Stimulated activated CD4-positive, alpha-beta T cell treated with anti-CD3 and anti-CD28 coated beads, Interleukin-2, amount 100 ng/mL, for 24 hours (primary cell): ENCODE measurements around the gene RNASEL.

Experiments
- DNase-seq, 2 donors: peaks; one replicate each; pipeline ENCODE4 v3.0.0-alpha.2; 2020

Gene RNASEL

DNA sequence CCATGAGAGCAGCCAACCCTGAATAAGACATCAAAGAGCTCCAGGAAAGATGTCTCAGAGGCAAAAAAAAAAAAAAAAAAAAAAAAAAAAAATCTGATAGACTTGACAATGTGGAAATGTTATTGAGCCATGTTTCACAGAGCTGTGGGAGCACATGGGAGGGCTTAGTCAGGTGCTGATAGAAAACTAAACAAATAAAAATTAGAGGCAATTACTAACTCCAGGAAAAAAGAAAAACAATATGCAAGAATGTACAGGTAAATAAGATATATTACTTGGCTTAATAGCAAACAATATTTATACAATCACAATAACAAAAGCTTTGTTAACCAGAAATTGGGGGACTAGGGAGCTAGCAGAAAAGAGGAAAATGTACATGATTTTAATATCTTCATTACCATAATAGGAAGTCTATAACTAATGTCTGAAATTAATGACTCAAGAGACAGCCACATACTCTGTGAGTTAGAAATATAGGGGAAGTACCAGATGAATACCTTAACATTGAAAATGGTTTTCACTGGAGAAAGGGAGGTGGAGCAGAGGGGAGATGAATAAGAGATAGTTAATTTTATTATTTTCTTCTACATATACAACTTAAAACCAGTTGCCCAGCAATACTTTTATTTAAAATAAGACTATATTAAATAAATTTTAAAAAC is 32.0 kb upstream of the RNASEL start:
- DNase-seq: no peak

- DNase-seq: no peak
These were observed 28.8 kb upstream of the RNASEL start for GRCh38 chr1:182617734-182618351.

GRCh38 chr1:182617014-182617429 is 28.0 kb upstream of the RNASEL start:
- DNase-seq: no peak

DNA sequence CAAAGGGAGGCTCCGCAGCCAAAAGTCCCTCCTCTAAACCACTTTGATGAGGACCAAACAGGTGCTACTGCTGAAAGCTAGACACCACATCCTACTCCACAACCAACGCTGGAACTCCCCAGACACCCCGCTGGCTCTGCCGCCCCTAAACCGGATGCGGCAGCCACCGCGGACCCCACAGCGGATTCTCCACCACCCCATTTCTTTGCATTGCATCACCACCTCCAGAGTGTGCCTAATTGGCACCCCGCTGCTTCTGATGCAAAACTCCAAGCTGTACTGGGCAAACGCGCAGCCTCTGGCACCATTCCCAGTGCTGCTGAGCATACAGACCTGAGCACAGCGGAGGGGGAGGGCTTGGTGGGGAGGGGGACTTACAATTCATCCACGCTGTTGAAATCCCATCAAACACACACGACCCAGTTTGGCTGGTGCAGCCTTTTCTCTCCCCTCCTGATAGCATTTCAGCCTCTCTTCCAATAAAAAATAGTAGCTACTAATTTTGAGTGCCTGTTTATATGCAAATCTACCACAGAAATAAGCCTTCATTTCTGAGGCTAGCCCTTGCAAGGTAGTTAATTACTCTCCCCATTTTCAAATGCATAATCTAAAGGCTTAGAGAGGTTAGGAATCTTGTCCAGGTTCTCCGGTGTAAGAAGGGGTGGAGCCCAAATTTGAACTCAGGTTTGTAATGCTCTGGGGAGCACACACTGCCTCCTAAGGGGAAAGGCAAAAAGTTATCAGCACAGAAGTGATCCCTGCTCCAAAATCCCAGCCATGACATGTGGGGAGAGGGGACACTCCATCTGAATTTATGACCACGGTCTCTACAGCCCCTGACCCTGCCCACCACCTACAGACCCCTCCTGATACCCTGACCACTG is 27.3 kb upstream of the RNASEL start:
- DNase-seq: peak; percentile 79 to 84

DNA sequence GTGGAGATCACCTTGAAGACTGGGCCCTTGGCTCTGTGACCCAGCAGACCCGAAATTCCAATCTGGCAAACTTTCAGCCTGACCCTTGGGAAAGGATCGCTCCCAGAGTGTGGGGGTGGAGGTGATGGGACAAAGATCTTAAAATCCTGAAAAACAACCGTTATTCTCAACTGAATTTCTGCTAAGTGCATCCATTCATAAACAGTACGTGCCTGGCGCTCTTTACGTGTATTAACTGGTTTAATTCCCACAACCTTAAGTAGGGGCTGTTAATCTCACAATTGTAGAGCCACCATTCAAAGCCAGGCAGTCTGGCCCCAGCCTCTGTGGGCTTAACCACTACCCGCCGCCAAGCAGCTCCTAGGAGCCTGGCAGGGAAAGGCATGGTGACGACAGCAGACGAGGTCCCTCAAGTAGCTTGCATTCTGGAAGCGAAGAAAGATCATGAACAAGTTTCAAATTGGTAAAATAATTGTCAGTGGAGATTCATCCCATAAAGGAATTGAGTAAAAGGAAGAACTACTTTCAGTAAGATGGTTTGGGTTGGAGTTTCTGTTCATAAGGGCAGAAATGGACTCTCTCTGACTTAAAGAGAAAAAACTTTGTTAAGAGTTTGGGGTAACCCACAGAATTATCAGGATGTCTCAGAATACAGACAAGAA is 26.5 kb upstream of the RNASEL start:
- DNase-seq: peak; percentile 50 to 61

GRCh38 chr1:182614796-182615454 is 25.9 kb upstream of the RNASEL start:
- DNase-seq: peak; percentile 59 to 62

- no peak for DNase-seq
These were observed 22.7 kb upstream of the RNASEL start for GRCh38 chr1:182611787-182612186.

DNA sequence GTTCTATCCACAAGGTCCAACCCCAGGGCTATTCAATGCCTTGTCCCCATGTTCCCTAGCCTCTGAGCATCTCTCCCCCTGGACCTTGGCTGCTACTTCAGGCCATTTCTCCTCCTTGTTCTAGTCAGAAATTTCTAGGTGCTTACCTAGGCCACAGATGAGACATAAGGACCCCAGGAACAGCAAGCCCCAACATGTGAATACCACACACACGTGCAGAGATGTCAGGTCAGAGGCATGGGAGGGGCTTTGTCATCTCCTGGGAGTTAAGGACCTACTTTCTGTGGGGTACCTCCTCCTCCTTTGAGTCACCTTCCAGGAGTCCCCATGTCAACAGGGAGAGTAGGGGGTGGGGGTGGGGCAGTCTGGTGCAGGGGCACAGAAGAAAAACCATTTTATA is 22.3 kb upstream of the RNASEL start:
- no peak for DNase-seq

DNA sequence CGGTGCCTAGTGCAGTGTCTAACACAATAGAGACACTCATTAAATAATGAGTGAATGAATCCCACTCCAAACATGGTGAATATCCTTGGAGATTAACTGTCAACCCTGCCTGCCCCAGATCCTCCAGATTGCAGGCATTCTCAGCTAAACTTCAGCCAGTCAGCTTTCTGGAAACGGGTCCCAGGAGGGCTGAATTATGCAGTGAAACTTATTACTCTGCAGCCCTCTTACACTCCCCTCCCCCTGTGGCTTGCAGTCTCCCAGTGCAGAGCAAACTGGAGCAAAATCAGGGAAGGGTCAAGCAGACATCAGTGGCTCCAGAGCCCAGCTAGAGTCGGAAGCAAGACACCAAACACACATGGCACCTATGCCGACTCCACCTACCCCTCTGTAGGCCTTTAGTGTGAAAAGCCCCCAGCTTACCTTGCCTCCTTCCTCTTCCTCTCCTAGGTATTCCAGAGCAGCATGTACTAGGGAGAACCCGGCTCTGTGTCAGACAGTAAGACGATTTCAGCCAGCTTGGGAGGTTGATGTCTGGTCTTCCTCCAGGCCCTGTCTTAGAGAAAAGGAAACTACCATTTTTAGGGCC is 21.6 kb upstream of the RNASEL start:
- no peak for DNase-seq

DNA sequence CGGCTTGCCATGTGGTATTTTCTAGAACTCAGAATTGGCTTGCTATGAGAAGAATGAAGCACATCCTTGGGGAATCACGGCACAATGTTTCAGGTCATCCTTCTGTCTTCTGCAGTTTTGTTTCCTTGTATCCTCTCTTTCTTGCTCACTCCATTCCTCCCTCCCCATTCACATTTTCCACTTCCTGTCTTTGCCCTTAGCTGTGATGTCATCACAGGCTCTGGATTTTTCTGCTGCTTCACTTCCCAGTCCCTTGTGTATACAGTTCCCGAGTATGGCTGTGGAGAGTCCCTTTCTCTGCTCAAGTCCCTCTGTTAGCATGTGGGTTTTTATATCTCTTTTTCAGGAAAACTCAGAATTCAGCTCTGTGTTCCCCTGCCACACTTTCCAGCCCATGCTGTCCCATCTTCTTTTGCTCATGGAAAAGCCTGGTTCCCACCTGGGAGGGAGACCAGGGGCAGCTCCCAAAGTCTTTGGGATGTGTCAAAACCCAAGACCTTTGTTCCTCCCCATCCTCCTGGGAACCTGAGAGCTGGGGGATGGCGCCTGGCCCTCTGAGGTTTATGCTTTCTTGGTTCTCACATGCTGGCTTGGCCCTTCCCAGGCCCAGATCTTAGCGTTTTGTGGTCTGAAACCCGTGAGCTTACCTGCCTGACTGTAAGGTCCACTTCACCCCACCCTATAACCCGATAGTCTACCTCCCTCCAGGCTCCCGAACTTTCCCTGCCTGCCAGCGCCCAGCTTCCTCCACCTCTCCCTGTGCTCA is 20.0 kb upstream of the RNASEL start:
- no peak for DNase-seq

DNA sequence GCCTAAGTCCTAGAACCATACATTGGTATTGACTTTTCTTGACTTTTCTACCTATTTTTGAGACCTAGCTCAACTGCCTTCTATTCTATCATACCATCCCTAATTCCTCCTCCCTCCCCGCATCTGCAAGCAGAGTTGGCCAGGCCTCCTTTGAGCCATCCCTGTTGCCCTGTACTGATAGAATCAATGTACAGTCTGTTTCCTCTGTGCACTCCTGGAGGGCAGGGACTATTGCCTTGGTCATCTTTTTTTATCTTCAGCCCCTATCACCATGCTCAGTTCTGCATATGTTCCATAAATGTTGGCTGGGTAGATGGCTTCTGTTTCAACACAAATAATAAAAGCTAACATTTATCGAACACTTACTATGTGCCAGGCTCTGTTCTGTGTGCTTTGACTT is 19.2 kb upstream of the RNASEL start:
- DNase-seq: no peak

DNA sequence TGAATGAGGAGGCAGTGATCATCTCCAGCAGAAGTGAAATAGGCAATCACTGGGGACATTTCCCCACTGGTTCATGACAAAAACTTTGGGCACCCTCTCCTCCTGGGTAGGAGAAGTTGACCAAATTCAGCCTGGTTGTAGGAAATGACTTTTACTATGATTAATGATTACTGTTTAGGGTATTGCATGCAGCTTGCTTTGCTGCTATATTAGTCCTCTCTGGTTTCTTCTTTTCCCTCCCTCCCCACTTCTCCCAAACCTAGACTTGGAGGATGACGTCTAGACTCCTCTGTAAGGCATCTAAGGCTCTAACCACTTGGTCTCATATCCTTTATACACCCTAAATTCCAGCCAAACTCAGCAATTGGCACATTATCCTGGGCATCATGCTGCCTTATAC is 18.5 kb upstream of the RNASEL start:
- no peak for DNase-seq

DNA sequence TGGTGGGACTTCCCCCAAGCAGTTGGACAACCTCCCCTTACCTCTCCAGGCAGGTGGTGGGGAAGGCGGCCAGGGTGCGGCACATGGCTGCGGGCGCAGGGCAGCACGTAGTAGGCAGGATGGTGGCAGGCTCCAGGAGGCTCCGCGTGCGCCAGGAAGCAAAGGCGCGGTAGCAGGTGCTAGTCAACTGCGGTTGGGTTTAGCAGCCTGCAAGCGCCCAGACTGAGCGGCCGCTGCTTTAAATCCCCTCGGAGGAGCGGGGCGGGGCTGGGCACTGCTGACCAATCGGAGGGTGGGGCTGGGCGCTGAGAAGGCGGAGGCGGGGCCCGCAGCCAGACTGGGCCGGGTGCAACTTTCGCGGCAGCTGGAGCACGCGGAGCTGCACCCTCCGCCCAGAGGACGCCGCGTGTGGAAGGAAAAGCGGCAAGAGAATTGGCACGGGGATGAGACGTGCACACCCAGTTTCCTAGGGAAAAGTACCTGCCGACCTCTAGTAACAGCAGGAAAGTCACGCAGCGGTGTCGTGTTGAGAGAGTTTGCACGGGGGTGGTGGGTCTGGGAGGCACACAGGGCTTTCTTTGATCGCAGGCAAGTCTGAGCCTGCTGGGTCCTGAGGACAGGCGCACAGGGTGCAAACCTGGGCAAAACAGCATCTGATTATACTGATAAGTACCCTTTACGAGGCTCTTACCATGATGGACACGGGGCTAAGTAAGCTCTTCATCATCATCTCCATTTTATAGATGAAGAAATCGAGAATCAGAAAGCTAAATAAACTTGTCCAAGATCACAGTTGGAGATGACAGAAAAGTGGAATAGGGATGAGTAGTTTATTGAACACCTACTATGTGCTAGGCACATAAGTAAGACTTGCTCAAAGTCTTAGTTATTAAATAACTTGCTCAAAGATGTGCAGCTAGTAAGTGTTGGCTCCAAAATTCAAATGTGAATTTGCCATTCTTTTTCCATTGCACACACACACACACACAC is 15.4 kb upstream of the RNASEL start, which contains the start of gene RGS16:
Gene RGS16 (minus strand): TSS at position 215 of the 990 bp plus-strand sequence. CDS start 130 bp downstream, at position 85.
- peak; percentile 95 to 97 for DNase-seq

DNA sequence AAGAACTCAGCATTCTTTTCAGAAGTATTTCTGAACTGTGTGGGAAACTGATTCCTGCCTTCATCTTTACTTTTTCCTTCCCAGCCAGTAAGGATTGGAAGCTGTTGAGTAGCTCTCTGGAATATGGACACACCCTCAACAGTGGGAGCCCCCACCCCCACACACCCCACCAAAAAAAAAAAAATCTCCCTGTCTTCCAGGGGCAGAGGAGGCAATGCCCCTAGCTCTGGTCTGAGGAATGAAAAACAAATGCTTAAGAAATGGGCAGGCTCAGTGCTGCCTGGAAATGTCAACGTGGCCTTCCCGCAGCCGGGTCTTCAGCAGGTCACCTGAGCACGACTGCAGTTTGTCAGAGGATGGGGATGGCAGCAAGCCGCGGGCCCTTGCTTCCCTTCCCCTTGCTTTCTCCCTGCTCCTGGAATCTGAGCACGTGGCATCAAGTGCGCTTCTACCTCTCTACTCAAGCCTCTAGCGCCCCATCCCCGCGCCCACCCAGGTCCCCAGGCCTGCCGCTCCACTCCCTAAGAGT is 14.7 kb upstream of the RNASEL start:
- DNase-seq: no peak

GRCh38 chr1:182602935-182603645 is 14.0 kb upstream of the RNASEL start:
- no peak for DNase-seq

DNA sequence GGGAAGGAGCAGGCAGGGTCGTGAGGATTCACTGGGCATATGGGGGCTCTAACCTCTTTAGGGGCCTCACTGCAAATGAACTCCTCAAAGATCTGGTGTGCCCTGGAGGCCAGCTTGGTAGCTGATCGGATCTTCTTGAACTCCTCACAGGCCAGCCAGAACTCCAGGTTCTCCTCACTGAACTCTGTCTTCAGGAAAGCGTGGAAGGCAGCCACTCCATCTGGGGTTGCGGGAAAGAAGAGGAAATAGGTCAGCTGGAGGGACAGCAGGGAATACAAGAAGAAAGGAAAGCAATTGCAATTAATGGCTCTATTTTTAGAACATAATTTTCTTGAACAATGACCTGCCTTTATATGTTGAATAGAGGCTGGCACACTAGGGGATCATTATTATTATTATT is 12.9 kb upstream of the RNASEL start:
- DNase-seq: no peak

GRCh38 chr1:182601416-182601786 is 12.3 kb upstream of the RNASEL start:
- peak; percentile 60 to 72 for DNase-seq

- no peak for DNase-seq
These were observed 11.8 kb upstream of the RNASEL start for GRCh38 chr1:182600745-182601415.
